OCI-LY1 (cell line): ENCODE measurements around the gene TBC1D26.
"Not testable (repeated sequence)": the region's sequence is repeated elsewhere in the genome, so short reads cannot be mapped to it uniquely, and the experiment has no call there.

Experiments
- H2AFZ ChIP-seq: fragments of 200-600 bp; sonication (generic), shearing (Covaris generic); 2 replicates; pipeline ENCODE4 v1.6.0; 2014; ENCODE audit warnings: antibody characterized with exemption, mild to moderate bottlenecking, low read length
- H3F3A ChIP-seq: fragments of 200-600 bp; sonication (generic), shearing (Covaris generic); 2 replicates; pipeline ENCODE4 v1.6.0; 2014; ENCODE audit warnings: mild to moderate bottlenecking, antibody characterized with exemption, low read length, moderate library complexity; ENCODE audit not compliant: insufficient read depth
- H3K27ac ChIP-seq: fragments of 200-600 bp; sonication (generic); 2 replicates; pipeline ENCODE4 v1.5.1; 2014; ENCODE audit warnings: low read length, mixed run types, mild to moderate bottlenecking, low read depth; ENCODE audit not compliant: poor library complexity, severe bottlenecking
- H3K27me3 ChIP-seq: fragments of 200-600 bp; sonication (generic); 2 replicates; pipeline ENCODE4 v1.6.0; 2014; ENCODE audit warnings: antibody characterized with exemption, mild to moderate bottlenecking, low read length, moderate library complexity; ENCODE audit not compliant: insufficient read depth
- H3K36me3 ChIP-seq: fragments of 200-600 bp; sonication (generic); 2 replicates; pipeline ENCODE4 v1.6.1; 2014; ENCODE audit warnings: mild to moderate bottlenecking, antibody characterized with exemption, low read length, moderate library complexity, mixed read lengths; ENCODE audit not compliant: insufficient read depth
- H3K4me1 ChIP-seq: fragments of 200-600 bp; sonication (generic); 2 replicates; pipeline ENCODE4 v1.5.1; 2014; ENCODE audit warnings: mild to moderate bottlenecking, low read length, moderate library complexity; ENCODE audit not compliant: insufficient read depth, severe bottlenecking
- H3K4me2 ChIP-seq: fragments of 200-600 bp; sonication (generic), shearing (Covaris generic); 2 replicates; pipeline ENCODE4 v1.6.1; 2014; ENCODE audit warnings: low read length
- H3K4me3 ChIP-seq: fragments of 200-600 bp; sonication (generic); 2 replicates; pipeline ENCODE4 v1.5.1; 2014; ENCODE audit warnings: low read length, low read depth, mild to moderate bottlenecking, mixed read lengths; ENCODE audit not compliant: poor library complexity, severe bottlenecking
- H3K79me2 ChIP-seq: fragments of 200-600 bp; shearing (Covaris generic); 2 replicates; pipeline ENCODE4 v1.6.1; 2016; ENCODE audit warnings: mixed run types, low read length, mixed read lengths; ENCODE audit not compliant: insufficient read depth
- H3K9ac ChIP-seq: fragments of 200-600 bp; sonication (generic), shearing (Covaris generic); 2 replicates; pipeline ENCODE4 v1.6.1; 2014; ENCODE audit warnings: mild to moderate bottlenecking, low read length, mixed read lengths
- H3K9me2 ChIP-seq: fragments of 200-600 bp; sonication (generic), shearing (Covaris generic); 2 replicates; pipeline ENCODE4 v1.6.1; 2014; ENCODE audit warnings: low read depth, mild to moderate bottlenecking, low read length, mixed read lengths
- H3K9me3 ChIP-seq: fragments of 200-600 bp; shearing (Covaris generic); 2 replicates; pipeline ENCODE4 v1.6.1; 2014; ENCODE audit warnings: low read length, mixed read lengths
- H4K20me1 ChIP-seq: fragments of 200-600 bp; sonication (generic), shearing (Covaris generic); 2 replicates; pipeline ENCODE4 v1.6.0; 2016; ENCODE audit warnings: mild to moderate bottlenecking, low read length; ENCODE audit not compliant: insufficient read depth
- CTCF ChIP-seq: fragments of 200-600 bp; sonication (generic), shearing (Covaris generic); IDR thresholded peaks from 2 replicates; pipeline ENCODE4 v1.5.1; 2017; ENCODE audit warnings: mild to moderate bottlenecking, antibody characterized with exemption, low read length, moderate library complexity, mixed read lengths
- EZH2 ChIP-seq: fragments of 200-600 bp; sonication (generic), shearing (Covaris generic); IDR thresholded peaks from 2 replicates; pipeline ENCODE4 v1.8.0; 2017; ENCODE audit warnings: borderline replicate concordance, mixed run types, mild to moderate bottlenecking, antibody characterized with exemption, low read length, moderate library complexity, mixed read lengths

The TBC1D26 gene

GRCh38 chr17:15783461-15783860 is 51.4 kb downstream of the TBC1D26 start:
- H3K27me3 ChIP-seq = no peaks in the 10 kb centered on the region
- H3K36me3 ChIP-seq = no peaks in the 10 kb centered on the region; the same call in 1 of the 2 replicates
- H3K9me2 ChIP-seq = no peaks in the 10 kb centered on the region
- no peaks in the 10 kb centered on the region for H3K4me1 ChIP-seq
- no peak overlapping the region for H3K4me3 ChIP-seq
- no peaks in the 10 kb centered on the region for H3K9me3 ChIP-seq
- no peak overlapping the region for H2AFZ ChIP-seq
- H3K4me2 ChIP-seq = no peak overlapping the region
- no peak overlapping the region for H3K9ac ChIP-seq
- TF ChIP-seq EZH2 = no peak
- TF ChIP-seq CTCF = no peak
- H4K20me1 ChIP-seq = no peaks in the 10 kb centered on the region
- no peaks in the 10 kb centered on the region for H3K79me2 ChIP-seq
- H3F3A ChIP-seq = no peaks in the 10 kb centered on the region
- H3K27ac ChIP-seq = no peak overlapping the region

GRCh38 chr17:15784351-15784750 is 52.3 kb downstream of the TBC1D26 start:
- not testable (repeated sequence) for H3K9ac ChIP-seq, H4K20me1 ChIP-seq, H3K9me2 ChIP-seq, H3K4me1 ChIP-seq, H3K27me3 ChIP-seq, H3K79me2 ChIP-seq, H3K4me3 ChIP-seq, H3F3A ChIP-seq, H3K4me2 ChIP-seq, H3K36me3 ChIP-seq, H3K27ac ChIP-seq, H3K9me3 ChIP-seq, H2AFZ ChIP-seq

GRCh38 chr17:15787363-15788075 is 55.4 kb downstream of the TBC1D26 start:
- not testable (repeated sequence) for H3K4me3 ChIP-seq, H3K27ac ChIP-seq, H3F3A ChIP-seq, H3K4me2 ChIP-seq, H3K9me3 ChIP-seq, H3K4me1 ChIP-seq, H3K36me3 ChIP-seq, H4K20me1 ChIP-seq, H3K9ac ChIP-seq, H3K27me3 ChIP-seq, H3K79me2 ChIP-seq, H3K9me2 ChIP-seq, H2AFZ ChIP-seq

- H3K4me3 ChIP-seq, H3K27me3 ChIP-seq, H3K36me3 ChIP-seq, H3F3A ChIP-seq, H4K20me1 ChIP-seq, H3K4me2 ChIP-seq, H3K9me3 ChIP-seq, H3K27ac ChIP-seq, H3K4me1 ChIP-seq, H3K9me2 ChIP-seq, H2AFZ ChIP-seq, H3K9ac ChIP-seq, H3K79me2 ChIP-seq: not testable (repeated sequence)
Measured at GRCh38 chr17:15788365-15788764, 56.3 kb downstream of the TBC1D26 start.
